HepG2 (cell line): ENCODE measurements around the gene NIN. TPM values are rescaled to one million over a fixed set of nuclear protein-coding genes. Genes with fewer than 3 reads are reported as not detected.

Source experiments
- ATAC-seq: fragments of 200-7000 bp; cut with Tn5 transposase; 3 replicates; pipeline ENCODE4 v1.9.1; 2020; ENCODE audit warnings: mild to moderate bottlenecking, moderate library complexity
- BruUV-seq: library from RNA; stranded (reverse); fragments of 400-500 nt; replicated peaks from 2 replicates; lab custom pipeline; 2021; lab: Mats Ljungman, UMichigan
- CTCF ChIA-PET: fragments of 300-600 bp; formaldehyde crosslinking; extraction: SDS; loops from one replicate; lab custom pipeline; 2021; ENCODE audit warnings: low total read pairs, inconsistent platforms, low intra/inter-chr PET ratio; lab: Yijun Ruan, JAX
- POLR2A ChIA-PET: fragments of 350-600 bp; sonication (Branson Sonifier 250); formaldehyde crosslinking; loops from one replicate; lab custom pipeline; 2020; ENCODE audit warnings: antibody characterized with exemption, inconsistent platforms; lab: Yijun Ruan, JAX
- DNase-seq: peaks from one replicate; pipeline ENCODE4 v3.0.0-alpha.2; 2015; ENCODE audit warnings: low spot score
- FAIRE-seq: peaks from 3 replicates; lab custom pipeline; 2011; peaks lifted over from hg19 to GRCh38; lab: Jason Lieb, UNC
- H2AFZ ChIP-seq: one replicate; pipeline ENCODE4 v1.6.1; 2011; ENCODE audit warnings: low read length, inconsistent platforms
- H3K27ac ChIP-seq: fragments of 300-600 bp; 3 replicates; pipeline ENCODE4 v1.8.0; 2011; ENCODE audit warnings: mixed run types, mild to moderate bottlenecking, mixed read lengths, low read length, inconsistent platforms; ENCODE audit not compliant: insufficient read depth; ENCODE audit errors: extremely low read length
- H3K27me3 ChIP-seq, 2 experiments: fragments of 200-600 bp in 1 of 2; 2 replicates in 1 of 2; 3 replicates in 1 of 2; pipeline versions ENCODE4 v1.6.0 to v1.8.0; 2011; ENCODE audit warnings: low read length in 2 of 2, mild to moderate bottlenecking in 2 of 2, moderate library complexity in 2 of 2, inconsistent platforms in 1 of 2; ENCODE audit not compliant: insufficient read depth in 2 of 2, control insufficient read depth in 1 of 2
- H3K36me3 ChIP-seq, 2 experiments: fragments of 200-600 bp in 1 of 2; replicated peaks in 1 of 2; 2 replicates in 1 of 2; 3 replicates in 1 of 2; pipeline versions ENCODE4 v1.5.1 to v1.8.0; 2011; ENCODE audit warnings: low read length in 2 of 2, inconsistent platforms in 1 of 2; ENCODE audit not compliant: insufficient read depth in 2 of 2, control insufficient read depth in 1 of 2
- H3K4me1 ChIP-seq: 2 replicates; pipeline ENCODE4 v1.5.1; 2012; ENCODE audit warnings: low read length, inconsistent platforms; ENCODE audit not compliant: insufficient read depth
- H3K4me2 ChIP-seq: 2 replicates; pipeline ENCODE4 v1.6.0; 2011; ENCODE audit warnings: low read depth, low read length, inconsistent platforms
- H3K4me3 ChIP-seq, 3 experiments: fragments of 200-600 bp in 1 of 3; sonication (generic), shearing (Covaris generic) in 1 of 3; replicated peaks in 1 of 3; 2 replicates each; pipeline ENCODE4 v1.5.1; 2011 to 2016; ENCODE audit warnings: low read length in 3 of 3, inconsistent platforms in 2 of 3, low read depth in 2 of 3, mild to moderate bottlenecking in 2 of 3, control low read depth in 1 of 3, mixed read lengths in 1 of 3; ENCODE audit not compliant: insufficient read depth in 1 of 3
- H3K79me2 ChIP-seq: one replicate; pipeline ENCODE4 v1.6.1; 2011; ENCODE audit warnings: low read length, inconsistent platforms; ENCODE audit not compliant: insufficient read depth
- H3K9ac ChIP-seq: 2 replicates; pipeline ENCODE4 v1.6.0; 2011; ENCODE audit warnings: mild to moderate bottlenecking, low read depth, low read length, inconsistent platforms; ENCODE audit not compliant: insufficient read depth
- H3K9me3 ChIP-seq: 2 replicates; pipeline ENCODE4 v1.5.1; 2012; ENCODE audit warnings: mild to moderate bottlenecking, low read length
- H4K20me1 ChIP-seq: 2 replicates; pipeline ENCODE4 v1.6.0; 2011; ENCODE audit warnings: inconsistent platforms, mild to moderate bottlenecking, low read length, moderate library complexity; ENCODE audit not compliant: insufficient read depth
- ARID5B ChIP-seq: IDR thresholded peaks from 2 replicates; pipeline ENCODE4 v1.4.0; 2020; ENCODE audit warnings: mild to moderate bottlenecking, missing genetic modification reagents
- ATF7-NPFF ChIP-seq: sonication (generic); formaldehyde crosslinking; IDR thresholded peaks from 2 replicates; pipeline ENCODE4 v1.8.1; 2023; ENCODE audit warnings: mild to moderate bottlenecking, low read depth, missing genetic modification reagents, moderate library complexity
- ELF1 ChIP-seq: sonication (generic); formaldehyde crosslinking; IDR thresholded peaks from 2 replicates; pipeline ENCODE4 v1.4.0; 2020; ENCODE audit warnings: missing genetic modification reagents
- FOXA3 ChIP-seq: IDR thresholded peaks from 2 replicates; pipeline ENCODE4 v1.6.1; 2016; ENCODE audit warnings: missing genetic modification reagents, missing compliant biosample characterization
- FOXP1 ChIP-seq, 2 experiments: fragments of 450-650 bp in 1 of 2; IDR thresholded peaks; 2 replicates each; pipeline ENCODE4 v1.6.1; 2017 to 2018; ENCODE audit warnings: antibody characterized with exemption in 1 of 2
- GABPB1 ChIP-seq: IDR thresholded peaks from 2 replicates; pipeline ENCODE4 v1.6.1; 2016; ENCODE audit warnings: mild to moderate bottlenecking, missing genetic modification reagents, moderate library complexity, missing compliant biosample characterization
- GLI4 ChIP-seq: sonication (generic); formaldehyde crosslinking; IDR thresholded peaks from 2 replicates; pipeline ENCODE4 v1.5.1; 2020; ENCODE audit warnings: missing genetic modification reagents, mild to moderate bottlenecking, moderate library complexity, borderline replicate concordance
- HBP1 ChIP-seq: IDR thresholded peaks from 2 replicates; pipeline ENCODE4 v1.6.1; 2016; ENCODE audit warnings: low read depth, control low read depth
- HNF4G ChIP-seq, 2 experiments: sonication (generic) in 1 of 2; formaldehyde crosslinking in 1 of 2; IDR thresholded peaks; 2 replicates each; pipeline versions ENCODE4 v1.4.0 to v1.6.1; 2011 to 2020; ENCODE audit warnings: borderline replicate concordance in 2 of 2, low read depth in 2 of 2, mild to moderate bottlenecking in 2 of 2, low read length in 1 of 2, missing genetic modification reagents in 1 of 2, moderate library complexity in 1 of 2
- PAWR ChIP-seq: sonication (generic); formaldehyde crosslinking; IDR thresholded peaks from 2 replicates; pipeline ENCODE4 v1.4.0; 2020; ENCODE audit warnings: missing genetic modification reagents, mild to moderate bottlenecking, borderline replicate concordance
- SRSF1 ChIP-seq: fragments of 200-400 bp; formaldehyde crosslinking; optimal IDR thresholded peaks from 2 replicates; pipeline ENCODE3; 2017; ENCODE audit warnings: mild to moderate bottlenecking, low read depth, low read length, moderate library complexity
- TP53 ChIP-seq: sonication (generic); formaldehyde crosslinking; conservative IDR thresholded peaks from 2 replicates; pipeline ENCODE4 v1.4.0; 2020; ENCODE audit warnings: missing genetic modification reagents
- ZFP91 ChIP-seq: sonication (generic); formaldehyde crosslinking; IDR thresholded peaks from 2 replicates; pipeline ENCODE4 v1.9.0; 2022; ENCODE audit warnings: missing genetic modification reagents, mild to moderate bottlenecking, borderline replicate concordance
- ZNF101 ChIP-seq: sonication (generic); formaldehyde crosslinking; IDR thresholded peaks from 2 replicates; pipeline ENCODE4 v1.4.0; 2020; ENCODE audit warnings: mild to moderate bottlenecking, low read depth, missing genetic modification reagents, borderline replicate concordance
- ZNF317 ChIP-seq: sonication (generic); formaldehyde crosslinking; IDR thresholded peaks from 2 replicates; pipeline ENCODE4 v1.5.0; 2020; ENCODE audit warnings: mild to moderate bottlenecking, missing genetic modification reagents
- ZNF562 ChIP-seq: sonication (generic); formaldehyde crosslinking; IDR thresholded peaks from 2 replicates; pipeline ENCODE4 v1.8.0; 2022; ENCODE audit warnings: missing genetic modification reagents, borderline replicate concordance
- ZNF713 ChIP-seq: sonication (generic); formaldehyde crosslinking; IDR thresholded peaks from 2 replicates; pipeline ENCODE4 v1.4.0; 2020; ENCODE audit warnings: mild to moderate bottlenecking, missing genetic modification reagents
- ZNF841 ChIP-seq: sonication (generic); formaldehyde crosslinking; IDR thresholded peaks from 2 replicates; pipeline ENCODE4 v1.8.1; 2023; ENCODE audit warnings: missing genetic modification reagents, borderline replicate concordance
- WGBS: methylation state at CpG from one replicate; pipeline ENCODE4 v1.1.6; 2017; ENCODE audit warnings: low lambda C conversion rate; 5-methylcytosine and 5-hydroxymethylcytosine counted together
- in situ Hi-C: cut with HindIII; loops from 2 replicates; pipeline ENCODE4 v1.10.0; 2017; ENCODE audit warnings: low pct_unique_long_range_greater_than_20kb; ENCODE audit not compliant: extremely low pct_ligation_motif_present
- intact Hi-C: fragments of 100-400 bp; cut with micrococcal nuclease; formaldehyde crosslinking; loops from one replicate; pipeline ENCODE4 v1.10.0; 2022; ENCODE audit not compliant: unreplicated experiment
- polyA plus RNA-seq, 8 experiments: library from polyadenylated mRNA; depleted of rRNA in 3 of 8; stranded (reverse) in 7 of 8; unstranded in 1 of 8; fragments of >200 nt; fragmentation: Illumina TruSeq in 4 of 8; extraction: Trizol in 4 of 8; gene quantifications; 2 replicates each; pipeline versions ENCODE4 v1.2.1 to v1.2.3, GENCODE V29; 2011 to 2016; ENCODE audit warnings: low read depth in 4 of 8, missing spikeins in 1 of 8, mixed read lengths in 1 of 8; ENCODE audit not compliant: insufficient read depth in 1 of 8
- total RNA-seq, 5 experiments: library from RNA; depleted of rRNA; stranded (reverse); fragments of >200 nt; fragmentation: Illumina TruSeq; extraction: Trizol; gene quantifications; 2 replicates each; pipeline ENCODE4 v1.2.3, GENCODE V29; 2016; ENCODE audit warnings: low read depth in 1 of 5

Gene NIN
- total and polyA plus RNA-seq, 2 of the 13 experiments (the other 11 are each of a cell fraction or from before 2014, with no cell fraction given), result 2.8 to 9.7 TPM

GRCh38 chr14:50874757-50875156 is 43.8 kb upstream of the NIN start:
- H3K4me1 ChIP-seq, result peaks cover 71% of the 10 kb centered on the region
- peak overlapping the region; percentile 28; the same call in 1 of the 2 replicates for H3K9ac ChIP-seq
- intact Hi-C loops, result loop anchor here (1.0 to 2.0 kb wide), 3 partner anchors 14 to 61 kb away; no protein-coding TSS in a partner anchor
- no peaks in the 10 kb centered on the region for H3K79me2 ChIP-seq
- POLR2A ChIA-PET, result interaction anchor here (0.9 to 1.9 kb wide), 6 partner anchors 14 to 206 kb away, joined by 3 to 11 read pairs (median 4); partner anchors contain the start of genes PYGL and SAV1
- DNase-seq, result peak; percentile 79
- no peak overlapping the region for H2AFZ ChIP-seq
- no peaks in the 10 kb centered on the region for H3K9me3 ChIP-seq
- no peaks in the 10 kb centered on the region for H3K27me3 ChIP-seq
- no peaks in the 10 kb centered on the region for H3K36me3 ChIP-seq
- H3K27ac ChIP-seq, result peak overlapping the region; percentile 69
- FAIRE-seq, result no peak
- ATAC-seq, result peak; percentile 75
- 0% methylated on average over 2 of the region's 2 CpGs for WGBS
- BruUV-seq, result no TSS peak
- CTCF ChIA-PET, result no interaction called here
- in situ Hi-C loops, result no loop called here
- H4K20me1 ChIP-seq, result no peaks in the 10 kb centered on the region
- H3K4me3 ChIP-seq, result peak overlapping the region; percentile 3 to 14 (median 11); a peak in 2 of 6 replicates
- H3K4me2 ChIP-seq, result peak overlapping the region; percentile 64
- no peak for TF ChIP-seq HNF4G (IDR thresholded peaks at IDR 0.05; ENCODE audit: borderline replicate concordance, low read depth, low read length)
- TF ChIP-seq HNF4G (CRISPR knock-in tag; IDR thresholded peaks at IDR 0.05; ENCODE audit: borderline replicate concordance, low read depth), result no peak
- TF ChIP-seq ZFP91 (CRISPR knock-in tag), result no peak
- TF ChIP-seq ZNF317 (CRISPR knock-in tag), result no peak
- TF ChIP-seq SRSF1, result no peak
- TF ChIP-seq GLI4 (CRISPR knock-in tag), result no peak
- no peak for TF ChIP-seq ZNF562 (CRISPR knock-in tag)
- no peak for TF ChIP-seq TP53 (CRISPR knock-in tag)
- TF ChIP-seq GABPB1 (CRISPR knock-in tag), result no peak
- TF ChIP-seq ARID5B (CRISPR knock-in tag), result peak; percentile 70
- no peak for TF ChIP-seq HBP1 (CRISPR knock-in tag)
- TF ChIP-seq ATF7-NPFF (CRISPR knock-in tag), result no peak
- peak; percentile 91 for TF ChIP-seq FOXA3 (CRISPR knock-in tag)
- TF ChIP-seq ELF1 (CRISPR knock-in tag), result no peak
- no peak for TF ChIP-seq PAWR
- TF ChIP-seq ZNF841 (CRISPR knock-in tag), result no peak
- no peak for TF ChIP-seq ZNF101 (CRISPR knock-in tag)
- no peak for TF ChIP-seq FOXP1 (IDR thresholded peaks at IDR 0.05)
- peak; percentile 64; the same call in 1 of the 2 replicates for TF ChIP-seq FOXP1 (CRISPR knock-in tag; IDR thresholded peaks at IDR 0.05)
- no peak for TF ChIP-seq ZNF713 (CRISPR knock-in tag)
